Motor neuron (in vitro differentiated cells): Measurements from ENCODE around the gene ACY1. TPM values are rescaled to one million over a fixed set of nuclear protein-coding genes. Genes with fewer than 3 reads are reported as not detected.

Experiments
- ATAC-seq, 8 experiments: fragments of 200-7000 bp; cut with Tn5 transposase; replicated peaks in 6 of 8; 2 replicates each; pipeline ENCODE4 v1.8.0; 2021; ENCODE audit warnings: mild to moderate bottlenecking in 8 of 8, moderate library complexity in 8 of 8
- H3K27ac ChIP-seq, 2 donors: fragments of 250-450 bp; sonication (Bioruptor Pico); 2 replicates each; pipeline ENCODE4 v1.9.0; 2021; ENCODE audit warnings: antibody characterized with exemption in 2 of 2, mild to moderate bottlenecking in 2 of 2, moderate library complexity in 1 of 2
- H3K4me1 ChIP-seq, 2 donors: fragments of 250-450 bp; sonication (Bioruptor Pico); replicated peaks in 1 of 2; 2 replicates each; pipeline ENCODE4 v1.6.1; 2021; ENCODE audit warnings: antibody characterized with exemption in 2 of 2, mild to moderate bottlenecking in 2 of 2, moderate library complexity in 1 of 2
- H3K4me3 ChIP-seq, 5 donors: fragments of 250-450 bp; sonication (Bioruptor Pico); 2 replicates each; pipeline ENCODE4 v1.9.0; 2021; ENCODE audit warnings: antibody characterized with exemption in 5 of 5, mild to moderate bottlenecking in 5 of 5, moderate library complexity in 4 of 5
- WGBS, 10 experiments: fragments of 450-650 bp; shearing (Covaris generic); methylation state at CpG; one replicate each; pipeline ENCODE4 v1.0.0; 2022; 5-methylcytosine and 5-hydroxymethylcytosine counted together
- in situ Hi-C, 9 experiments: fragments of 400-800 bp; cut with MboI; loops; one replicate each; pipeline ENCODE4 v1.15.0; 2021; ENCODE audit warnings: low sequenced_read_pairs in 9 of 9, low pct_unique_long_range_greater_than_20kb in 2 of 9; ENCODE audit not compliant: unreplicated experiment in 9 of 9
- total RNA-seq, 8 experiments: library from RNA; unstranded; fragments of 300-600 nt; gene quantifications; 2 replicates each; pipeline versions ENCODE4 v1.2.3 to v1.2.4, GENCODE V29; 2022

The ACY1 gene
- total RNA-seq, 8 experiments from 2014 or later: 6.0 to 136 (median 22.4) TPM

- H3K4me1 ChIP-seq: peaks cover 11 to 17% of the 10 kb centered on the region in 2 donors
Measured at GRCh38 chr3:52036222-52036694, 52.9 kb downstream of the ACY1 start.

GRCh38 chr3:52036829-52037228 lies 53.5 kb downstream of the ACY1 start:
- no peak overlapping the region for H3K4me3 ChIP-seq
- H3K4me1 ChIP-seq: peaks cover 11 to 17% of the 10 kb centered on the region in 2 donors
- 0 to 29% methylated on average over 1 of the region's 5 CpGs; no CpG with 5 or more reads in 8 of the 10 experiments for WGBS, 10 experiments
- in situ Hi-C loops: no loop called here
- ATAC-seq: peak in 1 of 8 experiments; percentile 14
- no peak overlapping the region for H3K27ac ChIP-seq

More at GRCh38 chr3:52036222-52036694, 52.9 kb downstream of the ACY1 start:
- 43 to 86% (median 63%) methylated on average over 1 to 2 of the region's 5 CpGs; no CpG with 5 or more reads in 4 of the 10 experiments for WGBS, 10 experiments
- ATAC-seq: no peak
- in situ Hi-C loops: no loop called here
- H3K27ac ChIP-seq: no peak overlapping the region
- no peak overlapping the region for H3K4me3 ChIP-seq

GRCh38 chr3:52037291-52037690 lies 54.0 kb downstream of the ACY1 start:
- WGBS, 10 experiments: 80 to 100% (median 98%) methylated on average over 1 to 4 of the region's 4 CpGs; no CpG with 5 or more reads in 6 of the 10 experiments
- no peak for ATAC-seq
- no peak overlapping the region for H3K27ac ChIP-seq
- H3K4me3 ChIP-seq: no peak overlapping the region
- peaks cover 11 to 17% of the 10 kb centered on the region in 2 donors for H3K4me1 ChIP-seq
- in situ Hi-C loops: no loop called here

DNA sequence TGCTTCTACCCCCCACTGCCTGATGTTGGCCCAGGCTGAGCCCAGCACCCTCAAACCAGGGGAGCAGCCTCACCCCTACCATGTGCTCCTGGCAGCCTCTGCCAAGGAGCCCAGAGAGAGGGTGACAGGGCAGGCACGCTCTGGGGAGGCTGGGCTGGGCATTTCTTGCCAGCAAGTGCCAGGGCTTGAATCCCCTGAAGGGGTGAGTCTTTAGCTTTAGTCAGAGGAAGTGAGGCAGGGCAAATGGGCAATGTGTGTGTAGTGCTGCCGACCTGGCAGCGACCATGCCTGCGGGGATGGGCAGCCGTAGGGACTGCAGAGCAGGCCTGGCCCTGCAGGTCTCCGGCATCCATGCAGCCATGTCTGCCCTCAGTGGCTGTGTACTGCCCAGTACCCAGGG lies 54.9 kb downstream of the ACY1 start:
- H3K4me1 ChIP-seq: peaks cover 11 to 17% of the 10 kb centered on the region in 2 donors
- no peak overlapping the region for H3K4me3 ChIP-seq
- in situ Hi-C loops: no loop called here
- H3K27ac ChIP-seq: no peak overlapping the region
- no peak for ATAC-seq
- 87 to 100% (median 100%) methylated on average over 1 to 3 of the region's 6 CpGs; no CpG with 5 or more reads in 7 of the 10 experiments for WGBS, 10 experiments

Other genes starting within 250 kb of the ACY1 start
- gene IQCF6, start 204.3 kb upstream of the ACY1 start, total RNA-seq: not detected
- not detected for gene IQCF2, start 121.9 kb upstream of the ACY1 start, total RNA-seq
- gene IQCF5, start 107.9 kb upstream of the ACY1 start, total RNA-seq: not detected
- under 1 TPM in 1 of 8 experiments, not detected in 7; 0.22 TPM for gene IQCF1, start 80.2 kb upstream of the ACY1 start, total RNA-seq
- gene RRP9, start 41.6 kb upstream of the ACY1 start, total RNA-seq: 10 to 100 TPM; 12.0 to 55.7 (median 21.9) TPM
- 10 to 100 TPM in 3 of 8 experiments, 1 to 10 TPM in 5; 2.7 to 40.4 (median 6.9) TPM for gene PARP3, start 41.2 kb upstream of the ACY1 start, total RNA-seq
- gene GPR62, start 28.2 kb upstream of the ACY1 start, total RNA-seq: 1 to 10 TPM in 1 of 8 experiments, under 1 TPM in 6, not detected in 1; 0.25 to 2.3 (median 0.66) TPM
- gene PCBP4, start 16.1 kb upstream of the ACY1 start, total RNA-seq: 100 to 1,000 TPM in 5 of 8 experiments, 10 to 100 TPM in 3; 10.6 to 338 (median 121) TPM
- gene ABHD14B, start 9.5 kb upstream of the ACY1 start, total RNA-seq: 10 to 100 TPM in 4 of 8 experiments, 1 to 10 TPM in 4; 2.8 to 62.1 (median 13.7) TPM
- 10 to 100 TPM in 7 of 8 experiments, 1 to 10 TPM in 1; 7.4 to 46.3 (median 30.8) TPM for gene ABHD14A, start 8.5 kb upstream of the ACY1 start, total RNA-seq
- 1,000 to 10,000 TPM; 1,304 to 2,666 (median 2,366) TPM for gene RPL29, start 12.4 kb downstream of the ACY1 start, total RNA-seq
- 10 to 100 TPM in 2 of 8 experiments, 1 to 10 TPM in 6; 6.9 to 12.9 (median 8.8) TPM for gene DUSP7, start 73.0 kb downstream of the ACY1 start, total RNA-seq
- 10 to 100 TPM in 2 of 8 experiments, 1 to 10 TPM in 6; 1.2 to 13.2 (median 3.0) TPM for gene POC1A, start 170.9 kb downstream of the ACY1 start, total RNA-seq
- gene ALAS1, start 214.6 kb downstream of the ACY1 start, total RNA-seq: 10 to 100 TPM; 30.0 to 51.1 (median 37.6) TPM
- gene TLR9, start 242.1 kb downstream of the ACY1 start, total RNA-seq: under 1 TPM in 6 of 8 experiments, not detected in 2; 0.08 to 0.29 (median 0.17) TPM